A673 (cell line): ENCODE results near the gene LVRN. TPM values are rescaled to one million over a fixed set of nuclear protein-coding genes. Genes with fewer than 3 reads are reported as not detected.

Source experiments
- BruUV-seq: library from RNA; stranded (reverse); fragments of 400-500 nt; replicated peaks from 2 replicates; lab custom pipeline; 2021; lab: Mats Ljungman, UMichigan
- CTCF ChIA-PET: fragments of 300-600 bp; sonication (Branson Sonifier 250); formaldehyde crosslinking; loops from one replicate; lab custom pipeline; 2022; ENCODE audit warnings: antibody characterized with exemption; lab: Charles Lee
- POLR2A ChIA-PET: fragments of 300-600 bp; sonication (Branson Sonifier 250); formaldehyde crosslinking; loops from one replicate; lab custom pipeline; 2022; ENCODE audit warnings: antibody characterized with exemption; ENCODE audit not compliant: low non-redundant PET; lab: Charles Lee
- DNase-seq: peaks from one replicate; pipeline ENCODE4 v3.0.0-alpha.2; 2015; ENCODE audit warnings: low spot score
- H3K27ac ChIP-seq: fragments of 200-600 bp; sonication (generic); 2 replicates; pipeline ENCODE4 v1.5.1; 2016; ENCODE audit warnings: mixed run types, low read depth, mild to moderate bottlenecking, mixed read lengths, antibody characterized with exemption, low read length; ENCODE audit not compliant: poor library complexity, severe bottlenecking
- H3K27me3 ChIP-seq: fragments of 200-600 bp; sonication (generic); replicated peaks from 2 replicates; pipeline ENCODE4 v1.6.1; 2017; ENCODE audit warnings: mixed run types, low read depth, mild to moderate bottlenecking, mixed read lengths, antibody characterized with exemption, low read length; ENCODE audit not compliant: insufficient read depth, poor library complexity
- H3K36me3 ChIP-seq: fragments of 200-600 bp; sonication (generic); 2 replicates; pipeline ENCODE4 v1.6.1; 2016; ENCODE audit warnings: mixed run types, mild to moderate bottlenecking, mixed read lengths, antibody characterized with exemption, low read length; ENCODE audit not compliant: insufficient read depth, poor library complexity, severe bottlenecking
- H3K4me1 ChIP-seq: fragments of 200-600 bp; sonication (generic); 2 replicates; pipeline ENCODE4 v1.6.1; 2017; ENCODE audit warnings: mixed run types, mild to moderate bottlenecking, mixed read lengths, antibody characterized with exemption, low read length; ENCODE audit not compliant: insufficient read depth, poor library complexity, severe bottlenecking
- H3K4me3 ChIP-seq: fragments of 200-600 bp; sonication (generic); 2 replicates; pipeline ENCODE4 v1.5.1; 2016; ENCODE audit warnings: low read depth, mixed run types, mild to moderate bottlenecking, mixed read lengths, low read length; ENCODE audit not compliant: poor library complexity, severe bottlenecking
- H3K9me3 ChIP-seq: fragments of 200-600 bp; sonication (generic); 2 replicates; pipeline ENCODE4 v1.6.1; 2016; ENCODE audit warnings: mixed run types, low read depth, mild to moderate bottlenecking, mixed read lengths, antibody characterized with exemption, low read length; ENCODE audit not compliant: poor library complexity, severe bottlenecking
- EZH2 ChIP-seq: fragments of 200-600 bp; sonication (generic); IDR thresholded peaks from 2 replicates; pipeline ENCODE4 v1.6.1; 2017; ENCODE audit warnings: borderline replicate concordance, low read depth, mild to moderate bottlenecking, mixed read lengths, antibody characterized with exemption, low read length; ENCODE audit not compliant: poor library complexity, severe bottlenecking
- intact Hi-C: fragments of 100-400 bp; cut with micrococcal nuclease; formaldehyde crosslinking; loops from one replicate; pipeline ENCODE4 v1.10.0; 2022; ENCODE audit not compliant: unreplicated experiment
- total RNA-seq: library from RNA; stranded (reverse); gene quantifications from 2 replicates; pipeline ENCODE4 v1.2.3, GENCODE V29; 2021
- TF ChIP-seq, protein P1 (sequence below): fragments of 300-800, 200-600 bp; sonication (generic); conservative IDR thresholded peaks from 2 replicates; pipeline ENCODE4 v1.5.1; 2017; ENCODE audit warnings: low read depth, mild to moderate bottlenecking, antibody characterized with exemption, low read length, moderate library complexity, mixed read lengths

The LVRN gene
- total RNA-seq, 1 experiment from 2014 or later = not detected

DNA sequence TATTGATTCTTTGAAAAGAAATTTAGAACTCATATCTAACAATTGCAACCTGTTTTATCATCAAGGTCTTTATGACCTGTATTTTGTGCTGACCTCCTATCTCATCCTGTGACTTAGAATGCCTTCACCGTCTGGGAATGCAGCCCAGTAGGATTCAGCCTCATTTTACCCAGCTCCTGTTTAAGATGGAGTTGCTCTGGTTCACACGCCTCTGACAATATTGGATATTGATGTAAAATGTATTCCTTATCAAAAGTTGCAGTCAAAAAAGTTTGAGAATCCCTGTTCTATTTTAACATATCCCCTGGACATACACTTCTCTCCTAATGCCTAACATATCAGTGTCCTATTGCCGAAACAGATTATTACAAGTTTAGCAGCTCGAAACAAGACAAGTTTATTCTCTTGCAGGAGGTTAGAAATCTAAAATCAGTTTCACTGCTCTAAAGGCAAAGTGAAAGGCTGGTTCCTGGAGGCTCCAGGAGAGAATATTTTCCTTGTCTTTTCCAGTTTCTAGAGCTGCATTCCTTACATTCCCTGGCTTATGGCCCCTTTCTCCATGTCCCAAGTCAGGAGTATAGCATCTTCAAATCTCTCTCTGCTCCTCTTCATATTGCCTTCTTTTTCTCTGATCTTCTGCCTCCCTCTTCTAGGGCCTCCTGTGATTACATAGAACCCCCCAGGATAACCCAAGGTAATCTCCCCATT, 31.5 kb upstream of the LVRN start:
- DNase-seq = no peak
- intact Hi-C loops = no loop called here
- H3K27ac ChIP-seq = no peak overlapping the region

DNA sequence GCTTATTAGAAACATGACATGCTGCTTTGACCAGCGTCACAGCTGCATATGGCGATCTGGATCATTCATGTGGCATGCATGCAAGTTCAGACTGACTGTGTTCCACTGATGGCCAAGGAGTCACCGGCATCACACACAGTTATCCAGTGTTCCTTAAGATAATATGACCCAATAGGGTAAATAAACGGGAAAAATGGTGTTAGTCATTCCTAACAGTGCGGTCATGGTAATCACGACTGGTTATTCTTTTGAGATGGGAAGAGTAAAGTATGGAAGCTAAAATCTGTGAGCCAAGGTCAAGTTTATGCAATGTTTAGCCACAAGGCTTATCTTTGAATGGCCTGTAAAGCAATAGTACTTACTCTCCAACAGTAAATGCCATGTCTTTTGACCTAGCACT, 29.3 kb upstream of the LVRN start:
- ChIA-PET CTCF (no interaction called here), POLR2A (no interaction called here)
- intact Hi-C loops = no loop called here
- no TSS peak for BruUV-seq
- DNase-seq = no peak
- Histone ChIP-seq H3K27me3 (no peaks in the 10 kb centered on the region), H3K4me3 (no peak overlapping the region), H3K9me3 (no peaks in the 10 kb centered on the region), H3K27ac (no peak overlapping the region), H3K36me3 (no peaks in the 10 kb centered on the region), H3K4me1 (no peaks in the 10 kb centered on the region)
- TF ChIP-seq, protein P1, sequence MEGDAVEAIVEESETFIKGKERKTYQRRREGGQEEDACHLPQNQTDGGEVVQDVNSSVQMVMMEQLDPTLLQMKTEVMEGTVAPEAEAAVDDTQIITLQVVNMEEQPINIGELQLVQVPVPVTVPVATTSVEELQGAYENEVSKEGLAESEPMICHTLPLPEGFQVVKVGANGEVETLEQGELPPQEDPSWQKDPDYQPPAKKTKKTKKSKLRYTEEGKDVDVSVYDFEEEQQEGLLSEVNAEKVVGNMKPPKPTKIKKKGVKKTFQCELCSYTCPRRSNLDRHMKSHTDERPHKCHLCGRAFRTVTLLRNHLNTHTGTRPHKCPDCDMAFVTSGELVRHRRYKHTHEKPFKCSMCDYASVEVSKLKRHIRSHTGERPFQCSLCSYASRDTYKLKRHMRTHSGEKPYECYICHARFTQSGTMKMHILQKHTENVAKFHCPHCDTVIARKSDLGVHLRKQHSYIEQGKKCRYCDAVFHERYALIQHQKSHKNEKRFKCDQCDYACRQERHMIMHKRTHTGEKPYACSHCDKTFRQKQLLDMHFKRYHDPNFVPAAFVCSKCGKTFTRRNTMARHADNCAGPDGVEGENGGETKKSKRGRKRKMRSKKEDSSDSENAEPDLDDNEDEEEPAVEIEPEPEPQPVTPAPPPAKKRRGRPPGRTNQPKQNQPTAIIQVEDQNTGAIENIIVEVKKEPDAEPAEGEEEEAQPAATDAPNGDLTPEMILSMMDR = no peak
- no peak for TF ChIP-seq EZH2

More for the DNA sequence above, 31.5 kb upstream of the LVRN start:
- BruUV-seq = no TSS peak
- ChIA-PET CTCF (no interaction called here), POLR2A (no interaction called here)
- H3K9me3 ChIP-seq = no peaks in the 10 kb centered on the region
- H3K27me3 ChIP-seq = no peaks in the 10 kb centered on the region
- H3K36me3 ChIP-seq = no peaks in the 10 kb centered on the region
- H3K4me3 ChIP-seq = no peak overlapping the region
- H3K4me1 ChIP-seq = no peaks in the 10 kb centered on the region
- TF ChIP-seq EZH2 = no peak
- TF ChIP-seq, protein P1 = no peak

DNA sequence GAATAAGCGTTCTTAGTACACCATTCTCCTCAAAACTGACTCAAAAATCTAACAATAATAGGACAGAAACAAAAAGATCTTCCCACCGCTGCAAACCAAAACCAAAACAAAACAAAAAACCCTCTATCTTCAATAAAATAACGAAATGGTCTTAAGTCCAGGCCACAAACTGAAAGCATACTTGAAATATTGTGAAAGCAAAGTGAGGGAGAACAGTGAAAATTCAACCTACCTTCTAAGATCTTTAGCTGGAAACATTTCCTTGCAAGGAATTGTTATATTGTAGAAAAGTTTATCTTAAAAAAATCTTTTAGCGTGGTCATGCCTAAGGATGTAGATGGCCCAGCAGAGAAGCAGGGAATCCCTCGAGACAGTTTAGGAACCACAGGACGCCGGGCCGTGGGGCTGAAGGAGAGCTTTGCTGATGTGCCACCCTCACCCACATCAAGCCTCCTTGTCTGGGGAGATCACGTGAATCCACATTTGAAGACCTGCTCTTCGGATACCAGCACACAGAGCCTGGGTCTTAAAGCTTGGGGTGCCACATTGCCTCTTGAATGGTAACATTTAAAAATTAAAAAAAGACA, 27.8 kb upstream of the LVRN start:
- ChIA-PET POLR2A (no interaction called here), CTCF (no interaction called here)
- Histone ChIP-seq H3K9me3 (no peaks in the 10 kb centered on the region), H3K36me3 (no peaks in the 10 kb centered on the region), H3K27ac (no peak overlapping the region), H3K4me3 (no peak overlapping the region), H3K4me1 (no peaks in the 10 kb centered on the region), H3K27me3 (no peaks in the 10 kb centered on the region)
- no peak for DNase-seq
- no TSS peak for BruUV-seq
- no peak for TF ChIP-seq EZH2
- TF ChIP-seq, protein P1 = no peak
- intact Hi-C loops = no loop called here
